ENCODE data around the gene DTNBP1.

DTNBP1 gene

DNA sequence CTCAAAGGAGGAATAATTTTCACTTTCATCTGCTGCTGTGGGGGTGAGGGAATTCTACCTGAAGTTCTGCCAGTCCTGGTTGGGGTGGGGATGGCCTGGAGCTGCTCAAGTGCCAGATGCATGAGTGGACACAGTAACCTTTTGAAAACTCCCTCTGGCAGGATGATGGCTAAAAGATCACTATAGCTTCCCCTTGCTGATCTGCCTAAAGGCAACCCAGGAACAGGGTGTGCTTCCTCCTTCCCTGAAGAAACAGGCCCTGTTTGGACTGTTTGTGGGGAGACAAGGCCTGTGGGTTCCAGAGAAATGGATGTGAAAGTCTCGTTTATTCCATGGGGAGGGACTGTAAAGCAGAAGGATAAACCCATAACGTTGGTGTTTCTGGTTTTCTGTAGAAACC, 176.9 kb downstream of the DTNBP1 start:
- H3K27me3 Mint-ChIP-seq, result no peaks in the 10 kb centered on the region
- peaks cover 57% of the 10 kb centered on the region for H3K4me1 Mint-ChIP-seq (ENCODE audit: low read depth)
- H3K4me3 Mint-ChIP-seq, result no peak overlapping the region
- H3K9me3 Mint-ChIP-seq, result no peaks in the 10 kb centered on the region
- peaks cover 44% of the 10 kb centered on the region for H3K36me3 Mint-ChIP-seq (ENCODE audit: low read depth)
- peak overlapping the region; percentile 48 for H3K27ac Mint-ChIP-seq

DNA sequence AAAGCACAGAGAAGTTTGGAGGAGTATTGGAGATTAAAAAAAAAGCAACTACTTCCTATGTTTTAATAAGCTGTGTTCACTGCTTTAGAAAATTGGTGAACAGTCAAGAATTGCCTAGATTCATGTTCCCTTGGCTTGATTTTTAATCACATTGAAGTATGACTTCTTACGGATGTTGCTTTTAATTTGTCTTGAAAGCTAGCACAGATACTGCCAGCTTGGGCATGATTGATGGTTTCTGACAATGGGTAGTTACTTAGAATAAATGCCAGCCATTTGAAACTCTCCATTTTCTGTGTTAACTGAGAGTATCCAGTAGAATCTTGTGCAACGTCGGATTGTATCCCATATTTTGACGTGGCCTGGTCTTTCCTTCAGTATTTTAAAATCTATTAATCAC, 178.0 kb downstream of the DTNBP1 start:
- Mint-ChIP-seq H3K9me3 (no peaks in the 10 kb centered on the region), H3K4me1 (ENCODE audit: low read depth) (peaks cover 57% of the 10 kb centered on the region), H3K36me3 (ENCODE audit: low read depth) (peaks cover 44% of the 10 kb centered on the region), H3K27ac (no peak overlapping the region), H3K4me3 (no peak overlapping the region), H3K27me3 (no peaks in the 10 kb centered on the region)

DNA sequence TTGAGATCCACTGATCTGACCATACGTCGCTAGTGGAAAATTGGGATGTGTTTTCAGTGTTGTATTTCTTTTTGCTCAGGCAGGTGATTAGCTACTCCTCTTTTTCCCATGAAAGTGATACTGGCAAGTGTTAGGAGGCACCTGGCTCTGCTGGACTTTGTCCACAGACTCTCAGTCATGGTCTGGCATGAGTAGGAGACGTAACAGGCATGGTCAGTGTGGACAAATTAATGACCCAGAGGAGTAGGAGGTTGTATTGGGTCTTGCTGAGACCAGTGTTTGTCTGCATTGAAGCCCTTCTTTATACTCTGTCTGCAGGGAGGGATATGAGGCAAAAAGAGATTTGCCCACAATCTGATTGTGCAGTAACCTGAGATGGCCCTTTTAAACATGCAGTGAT, 178.7 kb downstream of the DTNBP1 start:
- no peak overlapping the region for H3K27ac Mint-ChIP-seq
- H3K4me1 Mint-ChIP-seq (ENCODE audit: low read depth), result peaks cover 59% of the 10 kb centered on the region
- no peak overlapping the region for H3K4me3 Mint-ChIP-seq
- H3K9me3 Mint-ChIP-seq, result no peaks in the 10 kb centered on the region
- peaks cover 43% of the 10 kb centered on the region for H3K36me3 Mint-ChIP-seq (ENCODE audit: low read depth)
- H3K27me3 Mint-ChIP-seq, result no peaks in the 10 kb centered on the region

DNA sequence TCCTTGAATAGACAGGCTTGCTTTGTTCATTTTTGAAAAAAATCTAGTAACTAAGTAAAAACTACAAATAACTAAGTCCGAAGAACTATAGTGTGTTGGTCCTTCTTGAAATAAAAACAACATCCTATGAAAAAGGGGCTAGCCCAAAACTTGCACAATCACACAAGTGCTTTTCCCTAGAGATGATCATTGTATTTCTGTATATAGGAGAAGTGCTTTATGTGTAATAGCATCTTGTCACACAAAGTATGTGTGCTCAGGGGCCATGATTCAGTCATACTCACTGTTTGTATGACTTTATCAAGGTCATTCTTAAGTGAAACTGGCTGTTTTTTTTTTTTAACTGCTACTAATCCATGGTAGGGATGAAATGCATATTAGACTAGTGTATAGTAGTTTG, 179.8 kb downstream of the DTNBP1 start:
- H3K27me3 Mint-ChIP-seq, result no peaks in the 10 kb centered on the region
- H3K4me1 Mint-ChIP-seq (ENCODE audit: low read depth), result peaks cover 64% of the 10 kb centered on the region
- no peak overlapping the region for H3K4me3 Mint-ChIP-seq
- H3K36me3 Mint-ChIP-seq (ENCODE audit: low read depth), result peaks cover 43% of the 10 kb centered on the region
- H3K9me3 Mint-ChIP-seq, result no peaks in the 10 kb centered on the region
- H3K27ac Mint-ChIP-seq, result no peak overlapping the region

DNA sequence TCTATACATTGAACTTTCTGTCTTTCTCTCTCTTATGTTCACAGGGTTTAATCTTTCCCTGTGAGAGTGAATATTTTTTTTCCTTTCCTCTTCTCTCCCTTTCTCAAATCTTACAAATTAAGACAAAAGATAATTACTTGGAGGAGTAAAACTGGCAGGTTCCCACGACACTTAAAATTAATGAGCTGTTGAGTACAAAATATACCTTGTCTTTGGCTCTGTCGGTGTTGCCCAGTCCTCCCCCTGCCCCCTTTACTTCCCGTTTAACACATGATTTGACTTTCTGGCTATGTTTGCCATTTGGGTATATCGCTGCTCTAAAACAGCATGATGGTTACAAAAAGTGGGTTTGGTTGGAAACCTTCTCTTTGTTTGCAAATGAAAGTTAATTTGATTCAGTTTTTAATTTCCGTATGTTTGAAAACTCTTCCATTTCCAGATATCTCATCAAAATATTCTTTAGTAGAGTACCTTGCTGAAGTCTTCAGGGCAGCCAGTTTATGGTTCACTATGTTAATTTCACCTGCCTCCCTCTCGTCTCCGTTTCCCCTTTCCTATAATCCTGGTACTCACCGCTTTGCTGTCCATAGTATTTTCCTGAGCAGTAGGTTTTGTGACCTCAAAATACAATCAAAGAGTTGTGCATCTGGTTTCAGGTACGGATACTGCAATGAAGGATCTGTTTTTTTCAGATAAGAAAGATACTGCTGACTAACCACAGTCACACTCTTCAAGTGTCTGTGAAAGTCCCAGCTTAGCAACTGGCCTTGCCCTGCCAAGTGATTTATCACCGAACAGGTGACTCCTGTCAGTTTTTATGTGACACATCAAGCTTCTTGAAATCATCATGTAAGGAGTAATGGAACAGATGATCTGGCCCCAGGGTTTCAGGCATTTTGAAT, 181.2 kb downstream of the DTNBP1 start:
- peak overlapping the region; percentile 39 for H3K4me3 Mint-ChIP-seq
- no peaks in the 10 kb centered on the region for H3K27me3 Mint-ChIP-seq
- H3K9me3 Mint-ChIP-seq, result no peaks in the 10 kb centered on the region
- peak overlapping the region; percentile 77 for H3K27ac Mint-ChIP-seq
- H3K4me1 Mint-ChIP-seq (ENCODE audit: low read depth), result peaks cover 73% of the 10 kb centered on the region
- peaks cover 39% of the 10 kb centered on the region for H3K36me3 Mint-ChIP-seq (ENCODE audit: low read depth)

DNA sequence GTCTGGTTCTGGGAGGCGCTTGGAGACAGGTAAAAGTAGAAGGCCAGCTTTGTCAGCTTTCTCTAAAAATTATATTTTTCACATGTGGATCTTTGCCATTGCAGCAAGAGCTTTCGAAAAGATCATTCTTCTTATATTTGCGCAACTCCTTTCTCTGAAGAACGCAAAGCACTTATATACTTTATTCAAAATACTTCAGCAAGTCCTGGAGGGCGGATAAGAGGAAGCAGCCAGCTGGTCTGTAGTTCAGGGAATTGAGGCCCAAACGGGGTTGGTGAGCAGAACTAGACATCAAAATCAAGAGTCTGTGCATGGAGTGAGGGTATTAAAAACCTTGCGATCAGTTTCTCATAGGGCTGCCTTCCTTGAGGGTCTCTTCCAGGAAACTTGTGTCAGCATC, 182.3 kb downstream of the DTNBP1 start:
- Mint-ChIP-seq H3K27me3 (no peaks in the 10 kb centered on the region), H3K4me1 (ENCODE audit: low read depth) (peaks cover 70% of the 10 kb centered on the region)

DNA sequence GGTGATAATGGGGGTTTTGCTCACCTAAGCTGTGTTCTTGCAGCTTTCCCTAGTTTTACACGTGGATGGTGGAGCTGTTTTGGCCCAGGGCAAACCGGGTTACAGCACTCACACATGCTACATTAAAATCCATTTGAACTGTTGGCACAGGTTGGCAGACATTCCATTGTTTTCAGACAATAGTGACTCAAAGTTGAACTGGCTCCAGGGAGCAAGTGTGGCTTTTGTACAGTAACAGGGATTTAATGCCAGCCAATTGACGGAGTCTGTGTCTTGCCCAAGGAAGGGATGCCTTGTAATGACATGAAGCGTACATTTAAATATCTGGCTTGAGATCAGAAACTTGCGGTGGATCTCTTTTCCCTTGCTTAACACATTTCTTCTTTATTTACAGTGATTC, 183.1 kb downstream of the DTNBP1 start:
- H3K36me3 Mint-ChIP-seq (ENCODE audit: low read depth), result peaks cover 43% of the 10 kb centered on the region
- H3K9me3 Mint-ChIP-seq, result no peaks in the 10 kb centered on the region
- no peaks in the 10 kb centered on the region for H3K27me3 Mint-ChIP-seq
- H3K4me1 Mint-ChIP-seq (ENCODE audit: low read depth), result peaks cover 69% of the 10 kb centered on the region
- no peak overlapping the region for H3K4me3 Mint-ChIP-seq
- H3K27ac Mint-ChIP-seq, result peak overlapping the region; percentile 20

More for the DNA sequence above, 182.3 kb downstream of the DTNBP1 start:
- no peak overlapping the region for H3K27ac Mint-ChIP-seq
- H3K4me3 Mint-ChIP-seq, result no peak overlapping the region
- H3K9me3 Mint-ChIP-seq, result no peaks in the 10 kb centered on the region
- H3K36me3 Mint-ChIP-seq (ENCODE audit: low read depth), result peaks cover 40% of the 10 kb centered on the region

DNA sequence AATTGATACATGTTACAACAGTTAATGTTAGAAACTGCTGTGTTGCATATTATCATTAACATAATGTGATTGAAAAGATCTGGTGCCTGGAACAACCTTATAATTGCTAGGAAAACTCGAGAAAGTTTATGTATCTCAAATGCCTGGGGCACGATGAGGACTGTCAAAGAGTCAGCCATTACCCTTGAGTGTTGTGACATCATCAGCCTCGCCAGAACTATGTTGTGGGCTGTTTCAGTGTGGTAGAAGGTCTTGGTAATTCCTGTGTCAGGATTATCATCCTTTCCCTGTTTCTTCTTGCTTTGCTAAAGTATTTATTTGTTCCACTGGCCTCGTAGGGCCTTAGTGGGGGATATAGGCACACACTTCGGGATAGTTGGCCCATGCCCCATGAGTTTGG, 185.1 kb downstream of the DTNBP1 start:
- H3K4me1 Mint-ChIP-seq (ENCODE audit: low read depth), result peaks cover 64% of the 10 kb centered on the region
- no peaks in the 10 kb centered on the region for H3K9me3 Mint-ChIP-seq
- peaks cover 51% of the 10 kb centered on the region for H3K36me3 Mint-ChIP-seq (ENCODE audit: low read depth)
- no peaks in the 10 kb centered on the region for H3K27me3 Mint-ChIP-seq
- H3K27ac Mint-ChIP-seq, result no peak overlapping the region
- no peak overlapping the region for H3K4me3 Mint-ChIP-seq

DNA sequence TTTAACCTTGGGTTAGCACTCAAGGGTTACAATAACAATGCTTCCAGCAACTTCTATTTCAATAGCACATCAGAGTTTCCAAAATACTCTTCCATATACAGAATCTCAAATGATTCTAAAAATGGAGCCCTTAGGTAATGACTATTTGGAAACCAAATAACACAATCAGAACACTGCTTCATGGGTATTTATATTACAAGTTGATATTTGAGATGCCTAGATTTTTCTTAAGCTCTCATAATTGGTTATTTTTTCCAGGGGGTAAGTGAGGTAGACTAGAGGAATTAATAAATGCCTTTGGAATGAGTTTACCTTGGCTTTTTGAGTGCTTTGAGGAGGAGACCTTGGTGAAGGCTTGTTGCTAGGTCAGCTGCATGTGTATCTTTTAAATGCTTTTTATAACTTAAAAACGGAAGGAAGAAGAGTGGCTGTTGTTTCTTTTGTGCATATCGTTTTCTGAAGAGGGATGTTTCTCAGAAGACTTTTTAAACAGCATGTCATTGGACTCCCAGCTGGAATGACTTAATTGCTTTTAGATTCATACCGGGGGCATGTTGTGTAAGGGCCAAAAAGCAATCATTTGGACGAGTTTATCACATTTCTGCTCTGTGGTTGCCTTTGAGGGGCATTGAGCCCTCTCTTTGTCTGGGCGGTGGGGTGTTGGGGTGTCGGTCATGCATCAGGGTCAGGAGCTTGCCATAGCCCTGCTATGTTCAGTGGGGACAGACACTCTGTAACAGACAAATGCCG, 186.0 kb downstream of the DTNBP1 start:
- Mint-ChIP-seq H3K36me3 (ENCODE audit: low read depth) (peaks cover 57% of the 10 kb centered on the region), H3K9me3 (no peaks in the 10 kb centered on the region), H3K27me3 (no peaks in the 10 kb centered on the region), H3K4me1 (ENCODE audit: low read depth) (peaks cover 57% of the 10 kb centered on the region), H3K27ac (no peak overlapping the region), H3K4me3 (no peak overlapping the region)

DNA sequence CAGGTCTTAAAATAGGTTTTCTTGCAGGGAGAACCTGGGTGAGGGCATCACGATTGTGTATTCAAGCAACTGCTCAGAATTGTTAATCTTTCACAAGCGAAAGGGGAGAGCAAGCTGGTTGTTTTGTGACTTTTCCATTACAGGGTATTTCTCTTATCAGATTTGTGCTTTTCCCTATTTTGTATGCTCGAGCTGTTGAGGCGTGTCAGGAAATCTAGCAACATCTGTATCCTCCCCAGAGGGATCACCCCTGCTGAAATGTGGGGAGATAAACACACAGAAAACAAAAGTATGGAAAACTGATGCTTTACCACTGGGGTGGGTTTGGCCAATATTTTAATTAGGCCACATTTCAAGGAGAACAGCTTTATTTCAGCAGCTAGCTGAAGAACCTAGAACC, 187.0 kb downstream of the DTNBP1 start:
- peaks cover 47% of the 10 kb centered on the region for H3K4me1 Mint-ChIP-seq (ENCODE audit: low read depth)
- peaks cover 53% of the 10 kb centered on the region for H3K36me3 Mint-ChIP-seq (ENCODE audit: low read depth)
- H3K9me3 Mint-ChIP-seq, result no peaks in the 10 kb centered on the region
- H3K27me3 Mint-ChIP-seq, result no peaks in the 10 kb centered on the region
- H3K27ac Mint-ChIP-seq, result peak overlapping the region; percentile 43
- no peak overlapping the region for H3K4me3 Mint-ChIP-seq

DNA sequence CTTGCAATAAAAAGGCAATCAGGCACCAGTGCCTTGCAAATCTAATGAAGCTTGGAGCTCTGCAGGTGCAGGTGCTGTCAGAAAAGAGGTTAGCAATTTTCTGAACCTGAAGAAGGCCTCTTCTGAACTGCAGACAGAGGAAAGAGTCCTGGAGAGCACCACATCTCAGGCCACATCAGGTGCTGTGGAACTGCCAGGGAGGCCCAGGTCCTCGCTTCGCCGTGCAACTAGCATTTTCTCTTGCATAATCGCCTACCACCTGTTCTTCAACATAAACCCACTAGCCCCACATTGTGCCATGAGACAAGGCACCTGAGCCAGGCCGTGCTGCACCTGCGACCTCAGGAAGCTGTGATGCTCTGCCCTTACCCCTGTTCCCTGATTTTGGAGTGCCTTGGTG, 187.6 kb downstream of the DTNBP1 start:
- Mint-ChIP-seq H3K4me1 (ENCODE audit: low read depth) (peaks cover 41% of the 10 kb centered on the region), H3K27me3 (no peaks in the 10 kb centered on the region), H3K36me3 (ENCODE audit: low read depth) (peaks cover 53% of the 10 kb centered on the region), H3K4me3 (no peak overlapping the region), H3K9me3 (no peaks in the 10 kb centered on the region), H3K27ac (peak overlapping the region; percentile 43)

DNA sequence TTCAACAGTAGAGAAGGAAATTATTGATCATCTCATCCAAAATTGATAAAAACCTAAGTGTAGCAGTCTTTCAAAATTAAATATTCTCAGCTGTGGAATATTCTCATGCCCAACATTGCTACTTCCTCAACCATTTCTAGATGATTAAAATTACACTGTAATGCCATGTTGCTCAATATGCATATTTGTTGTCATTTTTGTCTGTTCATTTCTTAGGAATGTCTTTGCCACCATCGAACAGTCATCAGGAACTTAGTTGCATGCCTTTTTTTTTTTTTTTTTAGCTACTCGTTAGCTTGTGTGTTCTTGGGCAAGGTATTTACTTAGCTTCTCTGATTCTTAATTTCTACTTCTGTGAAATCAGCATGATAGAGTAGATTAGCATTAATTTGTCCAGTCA, 188.6 kb downstream of the DTNBP1 start:
- H3K36me3 Mint-ChIP-seq (ENCODE audit: low read depth), result peaks cover 52% of the 10 kb centered on the region
- H3K9me3 Mint-ChIP-seq, result no peaks in the 10 kb centered on the region
- peaks cover 32% of the 10 kb centered on the region for H3K4me1 Mint-ChIP-seq (ENCODE audit: low read depth)
- H3K27ac Mint-ChIP-seq, result no peak overlapping the region
- H3K4me3 Mint-ChIP-seq, result no peak overlapping the region
- H3K27me3 Mint-ChIP-seq, result no peaks in the 10 kb centered on the region

DNA sequence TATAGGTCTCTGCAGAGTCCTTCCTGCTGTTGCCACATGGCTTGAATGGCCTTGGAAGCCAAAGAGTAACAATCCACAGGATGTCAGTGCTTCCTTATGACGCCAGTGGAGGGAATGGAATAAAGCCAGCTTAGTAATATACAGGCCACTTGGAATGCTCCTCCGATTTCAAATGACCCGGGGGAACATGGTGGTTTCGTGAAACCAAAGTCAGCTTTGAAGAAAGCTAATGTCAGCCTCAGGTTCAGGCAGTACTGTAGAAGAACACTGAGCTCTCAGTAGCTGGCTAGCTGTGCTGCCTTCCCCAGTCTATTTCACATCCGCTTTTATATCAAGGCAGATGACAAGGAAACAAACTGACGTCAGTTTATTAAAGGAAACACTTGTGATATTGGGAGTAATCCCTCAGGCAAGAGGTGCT, 189.1 kb downstream of the DTNBP1 start:
- Mint-ChIP-seq H3K4me1 (ENCODE audit: low read depth) (peaks cover 32% of the 10 kb centered on the region), H3K27me3 (no peaks in the 10 kb centered on the region), H3K9me3 (no peaks in the 10 kb centered on the region), H3K27ac (no peak overlapping the region), H3K4me3 (no peak overlapping the region), H3K36me3 (ENCODE audit: low read depth) (peaks cover 51% of the 10 kb centered on the region)

DNA sequence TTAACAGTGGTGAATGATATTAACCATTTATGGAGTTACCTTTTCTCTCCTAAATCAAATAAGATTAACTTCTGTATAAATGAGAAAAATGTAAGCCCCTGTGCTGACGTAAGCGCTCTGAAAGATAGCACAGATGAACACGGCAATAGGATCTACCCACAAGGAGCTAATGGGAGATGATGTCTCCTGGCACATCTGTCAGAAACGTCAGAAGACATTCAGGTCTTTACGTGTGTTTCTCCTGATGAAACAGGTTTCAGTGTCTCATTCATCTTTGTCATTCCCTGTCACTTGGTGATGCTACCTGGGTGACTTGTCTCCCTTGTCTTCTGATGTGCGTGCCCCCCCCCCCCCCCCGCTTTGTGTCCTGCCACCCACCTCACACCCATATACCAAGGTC, 189.7 kb downstream of the DTNBP1 start:
- Mint-ChIP-seq H3K27ac (no peak overlapping the region), H3K9me3 (no peaks in the 10 kb centered on the region), H3K36me3 (ENCODE audit: low read depth) (peaks cover 52% of the 10 kb centered on the region), H3K4me3 (no peak overlapping the region), H3K27me3 (no peaks in the 10 kb centered on the region), H3K4me1 (ENCODE audit: low read depth) (peaks cover 29% of the 10 kb centered on the region)
